H9 (cell line): ENCODE results near the gene SEMA5A. TPM values are rescaled to one million over a fixed set of nuclear protein-coding genes. Genes with fewer than 3 reads are reported as not detected.

Source experiments
- DNase-seq: peaks from one replicate; pipeline ENCODE4 v3.0.0-alpha.2; 2017
- H2AFZ ChIP-seq: one replicate; pipeline ENCODE4 v1.6.1; 2013; ENCODE audit warnings: mild to moderate bottlenecking, low read length, control low read depth, moderate library complexity
- H2AK5ac ChIP-seq: 2 replicates; pipeline ENCODE4 v1.6.1; 2013; ENCODE audit warnings: low read length, control low read depth, mixed read lengths; ENCODE audit not compliant: insufficient read length
- H2BK120ac ChIP-seq: one replicate; pipeline ENCODE4 v1.6.1; 2013; ENCODE audit warnings: low read depth, mild to moderate bottlenecking, low read length, control low read depth, inconsistent platforms; ENCODE audit not compliant: poor library complexity, severe bottlenecking
- H2BK12ac ChIP-seq: 2 replicates; pipeline ENCODE4 v1.6.1; 2013; ENCODE audit warnings: low read length, control low read depth, mixed read lengths, low read depth; ENCODE audit not compliant: insufficient read length
- H2BK15ac ChIP-seq: 2 replicates; pipeline ENCODE4 v1.6.1; 2013; ENCODE audit warnings: low read depth, low read length, control low read depth
- H2BK20ac ChIP-seq: one replicate; pipeline ENCODE4 v1.6.1; 2013; ENCODE audit warnings: low read depth, mild to moderate bottlenecking, low read length, control low read depth, inconsistent platforms; ENCODE audit not compliant: poor library complexity, severe bottlenecking
- H2BK5ac ChIP-seq: 2 replicates; pipeline ENCODE4 v1.6.1; 2013; ENCODE audit warnings: low read length, control low read depth, mixed read lengths; ENCODE audit not compliant: insufficient read length
- H3K14ac ChIP-seq: 2 replicates; pipeline ENCODE4 v1.6.1; 2013; ENCODE audit warnings: low read length, control low read depth; ENCODE audit not compliant: insufficient read depth
- H3K18ac ChIP-seq: 2 replicates; pipeline ENCODE4 v1.6.1; 2013; ENCODE audit warnings: low read depth, mild to moderate bottlenecking, mixed read lengths, low read length, control low read depth; ENCODE audit not compliant: insufficient read length
- H3K23ac ChIP-seq: 2 replicates; pipeline ENCODE4 v1.6.1; 2013; ENCODE audit warnings: low read length, control low read depth, mixed read lengths, low read depth; ENCODE audit not compliant: insufficient read length
- H3K23me2 ChIP-seq: 2 replicates; pipeline ENCODE4 v1.6.1; 2013; ENCODE audit warnings: low read depth, mild to moderate bottlenecking, mixed read lengths, low read length, control low read depth; ENCODE audit not compliant: insufficient read length, poor library complexity, severe bottlenecking
- H3K27ac ChIP-seq: 2 replicates; pipeline ENCODE4 v1.5.1; 2013; ENCODE audit warnings: low read length, control low read depth, mixed read lengths, low read depth; ENCODE audit not compliant: insufficient read length
- H3K27me3 ChIP-seq: 2 replicates; pipeline ENCODE4 v1.6.1; 2013; ENCODE audit warnings: low read length, control low read depth, inconsistent platforms; ENCODE audit not compliant: insufficient read depth
- H3K4ac ChIP-seq: 2 replicates; pipeline ENCODE4 v1.6.1; 2013; ENCODE audit warnings: low read depth, mild to moderate bottlenecking, control low read depth, inconsistent platforms, low read length, moderate library complexity
- H3K4me1 ChIP-seq: 2 replicates; pipeline ENCODE4 v1.6.1; 2013; ENCODE audit warnings: low read length, control low read depth, inconsistent platforms; ENCODE audit not compliant: insufficient read depth
- H3K4me2 ChIP-seq: 2 replicates; pipeline ENCODE4 v1.6.1; 2013; ENCODE audit warnings: low read length, control low read depth, mixed read lengths; ENCODE audit not compliant: insufficient read length, insufficient read depth
- H3K56ac ChIP-seq: 2 replicates; pipeline ENCODE4 v1.6.1; 2013; ENCODE audit warnings: low read depth, mild to moderate bottlenecking, mixed read lengths, low read length, control low read depth; ENCODE audit not compliant: insufficient read length
- H3K79me1 ChIP-seq: 2 replicates; pipeline ENCODE4 v1.6.1; 2013; ENCODE audit warnings: low read depth, mild to moderate bottlenecking, moderate library complexity, low read length, control low read depth, inconsistent platforms; ENCODE audit not compliant: insufficient read depth, poor library complexity, severe bottlenecking
- H3K79me2 ChIP-seq: 2 replicates; pipeline ENCODE4 v1.6.1; 2013; ENCODE audit warnings: low read length, control low read depth, inconsistent platforms; ENCODE audit not compliant: insufficient read depth
- H3K9ac ChIP-seq: 2 replicates; pipeline ENCODE4 v1.6.1; 2013; ENCODE audit warnings: low read length, control low read depth, mixed read lengths; ENCODE audit not compliant: insufficient read length; ENCODE audit errors: extremely low read depth
- H3K9me3 ChIP-seq: one replicate; pipeline ENCODE4 v1.6.1; 2013; ENCODE audit warnings: low read depth, low read length, inconsistent platforms; ENCODE audit not compliant: control insufficient read depth
- H3T11ph ChIP-seq: one replicate; pipeline ENCODE4 v1.6.1; 2013; ENCODE audit warnings: mild to moderate bottlenecking, low read length, control low read depth, inconsistent platforms
- H4K20me1 ChIP-seq: one replicate; pipeline ENCODE4 v1.6.1; 2013; ENCODE audit not compliant: control insufficient read depth, insufficient read length, insufficient read depth
- H4K5ac ChIP-seq: 2 replicates; pipeline ENCODE4 v1.6.1; 2013; ENCODE audit warnings: low read depth, mild to moderate bottlenecking, mixed read lengths, low read length, control low read depth; ENCODE audit not compliant: insufficient read length
- H4K8ac ChIP-seq: replicated peaks from 2 replicates; pipeline ENCODE4 v1.6.1; 2013; ENCODE audit warnings: low read length, control low read depth, mixed read lengths, low read depth; ENCODE audit not compliant: insufficient read length
- H4K91ac ChIP-seq: 2 replicates; pipeline ENCODE4 v1.6.1; 2013; ENCODE audit warnings: low read depth, mild to moderate bottlenecking, moderate library complexity, mixed read lengths, low read length, control low read depth; ENCODE audit not compliant: insufficient read length
- H3K27ac Mint-ChIP-seq, 3 experiments: 2 replicates in 2 of 3; 3 replicates in 1 of 3; pipeline ENCODE4 v1.8.0; 2020 to 2021; ENCODE audit warnings: mixed read lengths in 3 of 3, mild to moderate bottlenecking in 1 of 3, moderate library complexity in 1 of 3
- H3K27me3 Mint-ChIP-seq: 2 replicates; pipeline ENCODE4 v1.8.0; 2021; ENCODE audit warnings: low read depth, mild to moderate bottlenecking, moderate library complexity, mixed read lengths
- H3K36me3 Mint-ChIP-seq, 3 experiments: 2 replicates in 2 of 3; 3 replicates in 1 of 3; pipeline ENCODE4 v1.8.0; 2020 to 2021; ENCODE audit warnings: low read depth in 3 of 3, mixed read lengths in 3 of 3; ENCODE audit not compliant: insufficient read depth in 1 of 3
- H3K4me1 Mint-ChIP-seq, 2 experiments: 2 replicates each; pipeline ENCODE4 v1.8.0; 2020; ENCODE audit warnings: mixed read lengths in 2 of 2
- H3K4me3 Mint-ChIP-seq, 2 experiments: 2 replicates in 1 of 2; 3 replicates in 1 of 2; pipeline ENCODE4 v1.8.0; 2020 to 2021; ENCODE audit warnings: mild to moderate bottlenecking in 2 of 2, mixed read lengths in 2 of 2, moderate library complexity in 1 of 2
- H3K9me3 Mint-ChIP-seq, 2 experiments: 2 replicates in 1 of 2; 3 replicates in 1 of 2; pipeline ENCODE4 v1.8.0; 2020; ENCODE audit warnings: mild to moderate bottlenecking in 2 of 2, mixed read lengths in 2 of 2, moderate library complexity in 1 of 2
- WGBS: extraction: QIAGEN DNeasy Blood & Tissue Kit; methylation state at CpG from one replicate; pipeline ENCODE4 v1.1.7; 2013; ENCODE audit warnings: missing lambda C conversion rate, low lambda C conversion rate, mixed read lengths; ENCODE audit not compliant: insufficient read length; ENCODE audit errors: extremely low coverage; 5-methylcytosine and 5-hydroxymethylcytosine counted together
- total RNA-seq: library from RNA; stranded (reverse); gene quantifications from 2 replicates; pipeline ENCODE4 v1.2.1, GENCODE V29; 2021
- TF ChIP-seq, protein P1 (sequence below): fragments of 200-600 bp; sonication (generic); conservative IDR thresholded peaks from 3 replicates; pipeline ENCODE4 v1.8.0; 2021; ENCODE audit warnings: antibody characterized with exemption, mild to moderate bottlenecking

The SEMA5A gene
- total RNA-seq, 1 experiment from 2014 or later = 4.3 TPM

DNA sequence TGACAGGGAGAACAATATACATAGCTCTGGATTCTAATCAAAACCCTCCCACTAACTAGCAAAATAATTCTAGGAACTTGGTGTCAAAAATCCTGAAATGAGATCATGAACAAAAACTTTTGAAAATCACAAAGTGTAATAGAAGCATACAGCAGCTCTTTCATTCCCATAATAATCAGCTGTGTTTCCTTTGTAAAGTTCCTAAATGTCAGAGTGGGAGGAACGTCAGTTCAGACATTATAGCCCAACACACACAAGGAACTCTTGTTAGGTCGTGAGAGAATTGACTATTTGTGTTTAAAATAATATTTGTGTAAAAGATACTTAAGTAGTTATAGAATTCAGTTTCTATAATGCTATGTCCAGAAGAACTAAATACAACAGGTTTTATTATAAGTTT, 312.8 kb downstream of the SEMA5A start:
- H3K4me3 Mint-ChIP-seq = no peak overlapping the region
- H3K23me2 ChIP-seq = no peaks in the 10 kb centered on the region
- no peaks in the 10 kb centered on the region for H3K79me1 ChIP-seq
- no peaks in the 10 kb centered on the region; the same call in 1 of the 2 replicates for H3K27me3 Mint-ChIP-seq
- H3K18ac ChIP-seq = no peak overlapping the region
- H4K91ac ChIP-seq = no peak overlapping the region
- H2AFZ ChIP-seq = no peak overlapping the region
- H3K9me3 Mint-ChIP-seq = peaks cover 0 to 5% of the 10 kb centered on the region in 2 experiments; a peak in 3 of 5 replicates
- no peak overlapping the region for H2BK5ac ChIP-seq
- H3K4me1 Mint-ChIP-seq = peaks cover 8 to 13% of the 10 kb centered on the region in 2 experiments; a peak in 3 of 4 replicates
- no peak overlapping the region for H2BK20ac ChIP-seq
- no peak overlapping the region for H4K8ac ChIP-seq
- no peak overlapping the region for H2BK12ac ChIP-seq
- H4K5ac ChIP-seq = no peak overlapping the region
- TF ChIP-seq, protein P1, sequence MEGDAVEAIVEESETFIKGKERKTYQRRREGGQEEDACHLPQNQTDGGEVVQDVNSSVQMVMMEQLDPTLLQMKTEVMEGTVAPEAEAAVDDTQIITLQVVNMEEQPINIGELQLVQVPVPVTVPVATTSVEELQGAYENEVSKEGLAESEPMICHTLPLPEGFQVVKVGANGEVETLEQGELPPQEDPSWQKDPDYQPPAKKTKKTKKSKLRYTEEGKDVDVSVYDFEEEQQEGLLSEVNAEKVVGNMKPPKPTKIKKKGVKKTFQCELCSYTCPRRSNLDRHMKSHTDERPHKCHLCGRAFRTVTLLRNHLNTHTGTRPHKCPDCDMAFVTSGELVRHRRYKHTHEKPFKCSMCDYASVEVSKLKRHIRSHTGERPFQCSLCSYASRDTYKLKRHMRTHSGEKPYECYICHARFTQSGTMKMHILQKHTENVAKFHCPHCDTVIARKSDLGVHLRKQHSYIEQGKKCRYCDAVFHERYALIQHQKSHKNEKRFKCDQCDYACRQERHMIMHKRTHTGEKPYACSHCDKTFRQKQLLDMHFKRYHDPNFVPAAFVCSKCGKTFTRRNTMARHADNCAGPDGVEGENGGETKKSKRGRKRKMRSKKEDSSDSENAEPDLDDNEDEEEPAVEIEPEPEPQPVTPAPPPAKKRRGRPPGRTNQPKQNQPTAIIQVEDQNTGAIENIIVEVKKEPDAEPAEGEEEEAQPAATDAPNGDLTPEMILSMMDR = no peak
- H3K4me2 ChIP-seq = no peak overlapping the region
- WGBS = no CpG with 5 or more reads among the region's 2 CpGs
- no peak overlapping the region for H3K14ac ChIP-seq
- H3K4me1 ChIP-seq = no peaks in the 10 kb centered on the region
- no peaks in the 10 kb centered on the region for H3K79me2 ChIP-seq
- H3K4ac ChIP-seq = no peak overlapping the region
- H4K20me1 ChIP-seq = no peaks in the 10 kb centered on the region
- H3T11ph ChIP-seq = no peak overlapping the region
- H2BK15ac ChIP-seq = no peak overlapping the region
- no peak overlapping the region for H3K27ac ChIP-seq
- H3K23ac ChIP-seq = no peak overlapping the region
- no peaks in the 10 kb centered on the region for H3K27me3 ChIP-seq
- H3K9me3 ChIP-seq = no peaks in the 10 kb centered on the region
- no peak overlapping the region for H3K56ac ChIP-seq
- H3K27ac Mint-ChIP-seq = no peak overlapping the region
- H2AK5ac ChIP-seq = no peak overlapping the region
- H3K9ac ChIP-seq = no peak overlapping the region
- DNase-seq = no peak
- H3K36me3 Mint-ChIP-seq = peaks cover 2 to 9% (median 3%) of the 10 kb centered on the region in 3 experiments; a peak in 5 of 7 replicates
- no peak overlapping the region for H2BK120ac ChIP-seq
